ENCODE results near the gene IFT74.

The IFT74 gene

GRCh38 chr9:27110181-27110580 lies 154.0 kb downstream of the IFT74 start:
- Histone ChIP-seq H3K4me1 (no peaks in the 10 kb centered on the region), H3K27me3 (ENCODE audit: control insufficient read depth, insufficient read depth, low read length) (no peaks in the 10 kb centered on the region), H3K4me2 (ENCODE audit: low read length) (no peak overlapping the region), H2AFZ (no peak overlapping the region), H3K36me3 (ENCODE audit: control insufficient read depth, insufficient read depth, low read length) (no peaks in the 10 kb centered on the region), H3K9ac (no peak overlapping the region), H3K27ac (peak overlapping the region; percentile 33), H3K79me2 (no peaks in the 10 kb centered on the region), H3K9me3 (ENCODE audit: control insufficient read depth, low read length) (no peaks in the 10 kb centered on the region), H3K4me3 (ENCODE audit: low read depth, low read length) (peak overlapping the region; percentile 40)
- TF ChIP-seq CTCF (IDR thresholded peaks at IDR 0.05) = no peak

GRCh38 chr9:27112235-27112634 lies 156.0 kb downstream of the IFT74 start:
- H3K4me3 ChIP-seq (ENCODE audit: low read depth, low read length) = no peak overlapping the region
- H3K27ac ChIP-seq = peak overlapping the region; percentile 57
- H3K9me3 ChIP-seq (ENCODE audit: control insufficient read depth, low read length) = no peaks in the 10 kb centered on the region
- H3K4me2 ChIP-seq (ENCODE audit: low read length) = no peak overlapping the region
- TF ChIP-seq CTCF (IDR thresholded peaks at IDR 0.05) = no peak
- H3K4me1 ChIP-seq = no peaks in the 10 kb centered on the region
- H3K9ac ChIP-seq = no peak overlapping the region
- H2AFZ ChIP-seq = no peak overlapping the region
- H3K36me3 ChIP-seq (ENCODE audit: control insufficient read depth, insufficient read depth, low read length) = no peaks in the 10 kb centered on the region
- no peaks in the 10 kb centered on the region for H3K79me2 ChIP-seq
- H3K27me3 ChIP-seq (ENCODE audit: control insufficient read depth, insufficient read depth, low read length) = no peaks in the 10 kb centered on the region
